ENCODE measurements around the gene BPGM. TPM values are rescaled to one million over a fixed set of nuclear protein-coding genes. Genes with fewer than 3 reads are reported as not detected.

BPGM gene
- total and polyA plus RNA-seq, 9 of the 15 experiments (the other 6 are each of a cell fraction or from before 2014, with no cell fraction given) = 14.1 to 46.1 (median 21.2) TPM

GRCh38 chr7:134660242-134660785 is 13.7 kb downstream of the BPGM start:
- H3K9ac ChIP-seq (ENCODE audit: insufficient read depth in 1 of 2, low read depth in 2 of 2, low read length in 2 of 2) = peak overlapping the region in 1 of 2 experiments; percentile 7; a peak in 1 of 4 replicates
- no peak overlapping the region for H3K4me3 ChIP-seq
- ATAC-seq (peak; percentile 98), DNase-seq (ENCODE audit: extremely low read depth in 1 of 4, low spot score in 3 of 4) (peak; percentile 81 to 92 (median 89)), FAIRE-seq (peak; percentile 93)
- peaks cover 4% of the 10 kb centered on the region for H3K9me1 ChIP-seq (ENCODE audit: control insufficient read depth, insufficient read depth, low read length)
- in situ Hi-C loops (cut with MboI) = loop anchor here (25.0 kb wide), 1 partner anchor 1302 kb away; no protein-coding TSS in a partner anchor
- intact Hi-C loops (cut with micrococcal nuclease) = no loop called here
- no peaks in the 10 kb centered on the region for H3K79me2 ChIP-seq (ENCODE audit: control insufficient read depth, insufficient read depth, low read length)
- no peaks in the 10 kb centered on the region for H3K9me3 ChIP-seq (replicated peaks; ENCODE audit: control insufficient read depth, insufficient read depth, low read depth, low read length)
- H3K36me3 ChIP-seq (ENCODE audit: control insufficient read depth, insufficient read depth, low read length) = peaks cover 11% of the 10 kb centered on the region
- H3K4me2 ChIP-seq (ENCODE audit: insufficient read depth, low read length) = peak overlapping the region; percentile 80
- H3K4me1 ChIP-seq (replicated peaks in 1 of 2; ENCODE audit: control insufficient read depth in 2 of 2, insufficient read depth in 2 of 2, low read length in 2 of 2) = peaks cover 3 to 28% of the 10 kb centered on the region in 2 experiments; a peak in 3 of 5 replicates
- BruUV-seq (replicated peaks) = no TSS peak
- ChIA-PET CTCF (ENCODE audit: low intra/inter-chr PET ratio) (no interaction called here), POLR2A (interaction anchor here (0.6 to 2.5 kb wide), 7 partner anchors 9 to 530 kb away, joined by 3 to 27 read pairs (median 6); partner anchors contain the start of gene BPGM)
- H3K27ac ChIP-seq (ENCODE audit: extremely low read depth, low read depth, low read length) = peak overlapping the region; percentile 25; the same call in 2 of the 3 replicates
- H2AFZ ChIP-seq (ENCODE audit: low read depth, low read length) = peak overlapping the region; percentile 46
- H3K27me3 ChIP-seq (ENCODE audit: control insufficient read depth in 2 of 2, insufficient read depth in 2 of 2, low read length in 2 of 2) = no peaks in the 10 kb centered on the region
- peaks cover 9% of the 10 kb centered on the region for H4K20me1 ChIP-seq (replicated peaks; ENCODE audit: control insufficient read depth, insufficient read depth, low read length)
- 4% methylated on average over 7 of the region's 7 CpGs for WGBS (ENCODE audit: insufficient coverage, low coverage, missing lambda C conversion rate)
- TF ChIP-seq SRSF9 (IDR thresholded peaks at IDR 0.05; ENCODE audit: borderline replicate concordance, low read depth, low read length) = no peak
- no peak for TF ChIP-seq BDP1 (IDR thresholded peaks at IDR 0.05; ENCODE audit: insufficient read depth, insufficient read length)
- peak; percentile 64; the same call in 1 of the 2 replicates for TF ChIP-seq ZKSCAN8 (CRISPR knock-in tag; IDR thresholded peaks at IDR 0.05)
- no peak for TF ChIP-seq CSDE1 (IDR thresholded peaks at IDR 0.05)
- TF ChIP-seq SREBF1 (IDR thresholded peaks at IDR 0.05; ENCODE audit: borderline replicate concordance, low read depth, low read length) = no peak
- TF ChIP-seq MTA3 (IDR thresholded peaks at IDR 0.05; ENCODE audit: borderline replicate concordance) = peak; percentile 71; the same call in 1 of the 2 replicates
- no peak for TF ChIP-seq ZNF551 (CRISPR knock-in tag; IDR thresholded peaks at IDR 0.05)
- TF ChIP-seq SIRT6 (IDR thresholded peaks at IDR 0.05; ENCODE audit: low read depth, low read length) = no peak
- TF ChIP-seq CTCF (IDR thresholded peaks at IDR 0.05 in 2 of 3, conservative IDR thresholded peaks at IDR 0.05 in 1 of 3; ENCODE audit: insufficient read depth in 2 of 3, low read depth in 1 of 3, low read length in 3 of 3) = no peak
- TF ChIP-seq CHAMP1 (IDR thresholded peaks at IDR 0.05) = peak; percentile 79
- peak; percentile 70; the same call in 1 of the 2 replicates for TF ChIP-seq SMARCE1 (IDR thresholded peaks at IDR 0.05)
- no peak for TF ChIP-seq TCF15 (CRISPR knock-in tag; IDR thresholded peaks at IDR 0.05)
- no peak for TF ChIP-seq KAT2B (IDR thresholded peaks at IDR 0.05; ENCODE audit: low read depth, low read length)
- TF ChIP-seq ZNF146 (CRISPR knock-in tag; IDR thresholded peaks at IDR 0.05; ENCODE audit: unreplicated experiment) = no peak
- no peak for TF ChIP-seq THAP7 (CRISPR knock-in tag; IDR thresholded peaks at IDR 0.05)
- TF ChIP-seq HES1 (IDR thresholded peaks at IDR 0.05; ENCODE audit: low read depth) = no peak

Measured in K562 (cell line).